PFSK-1 (cell line): Measurements from ENCODE around the gene DLGAP4.

Experiments
- FOXP2 ChIP-seq: optimal IDR thresholded peaks from 2 replicates; pipeline ENCODE3; 2011; ENCODE audit warnings: borderline replicate concordance, control low read depth, inconsistent platforms; ENCODE audit not compliant: insufficient read depth; ENCODE audit errors: extremely low read length, extremely low read depth
- POLR2AphosphoS5 ChIP-seq: IDR thresholded peaks from 2 replicates; pipeline ENCODE4 v1.6.1; 2012; ENCODE audit warnings: low read depth, mild to moderate bottlenecking, control low read depth, low read length, moderate library complexity
- SIN3A ChIP-seq: IDR thresholded peaks from 2 replicates; pipeline ENCODE4 v1.6.1; 2012; ENCODE audit warnings: mild to moderate bottlenecking, low read length, moderate library complexity, borderline replicate concordance; ENCODE audit not compliant: insufficient read depth
- TAF1 ChIP-seq: IDR thresholded peaks from 2 replicates; pipeline ENCODE4 v1.6.1; 2012; ENCODE audit warnings: low read length, control low read depth, borderline replicate concordance; ENCODE audit not compliant: insufficient read depth
- TF ChIP-seq, protein P1 (sequence below), 2 experiments: IDR thresholded peaks; 2 replicates each; pipeline versions ENCODE4 v1.6.1 to v1.8.0; 2011 to 2012; ENCODE audit warnings: low read depth in 2 of 2, low read length in 2 of 2, control low read depth in 1 of 2, inconsistent platforms in 1 of 2, mild to moderate bottlenecking in 1 of 2, moderate library complexity in 1 of 2; ENCODE audit not compliant: insufficient read depth in 1 of 2

Gene DLGAP4

DNA sequence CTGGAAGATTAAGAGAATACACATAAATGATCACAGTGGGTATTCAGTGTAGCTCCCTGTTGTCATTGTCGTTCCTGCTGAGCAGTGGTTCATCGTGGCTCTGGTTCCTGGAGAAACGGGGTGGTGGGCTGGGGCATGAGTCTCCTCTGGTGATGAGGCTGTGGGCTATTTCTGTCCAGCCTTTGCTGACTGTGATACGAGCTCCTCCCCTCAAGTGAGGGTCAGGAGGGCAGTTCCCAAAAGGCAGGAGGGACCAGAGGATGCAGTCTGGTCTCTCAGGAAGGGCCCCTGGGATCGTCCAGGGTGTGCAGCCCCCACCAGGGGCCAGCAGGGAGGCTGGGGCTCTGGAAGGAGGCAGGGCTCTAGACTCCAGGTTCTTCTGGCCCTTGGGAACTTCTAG, 31.1 kb upstream of the DLGAP4 start:
- no peak for TF ChIP-seq TAF1
- TF ChIP-seq FOXP2: no peak
- TF ChIP-seq SIN3A: no peak
- TF ChIP-seq, protein P1, sequence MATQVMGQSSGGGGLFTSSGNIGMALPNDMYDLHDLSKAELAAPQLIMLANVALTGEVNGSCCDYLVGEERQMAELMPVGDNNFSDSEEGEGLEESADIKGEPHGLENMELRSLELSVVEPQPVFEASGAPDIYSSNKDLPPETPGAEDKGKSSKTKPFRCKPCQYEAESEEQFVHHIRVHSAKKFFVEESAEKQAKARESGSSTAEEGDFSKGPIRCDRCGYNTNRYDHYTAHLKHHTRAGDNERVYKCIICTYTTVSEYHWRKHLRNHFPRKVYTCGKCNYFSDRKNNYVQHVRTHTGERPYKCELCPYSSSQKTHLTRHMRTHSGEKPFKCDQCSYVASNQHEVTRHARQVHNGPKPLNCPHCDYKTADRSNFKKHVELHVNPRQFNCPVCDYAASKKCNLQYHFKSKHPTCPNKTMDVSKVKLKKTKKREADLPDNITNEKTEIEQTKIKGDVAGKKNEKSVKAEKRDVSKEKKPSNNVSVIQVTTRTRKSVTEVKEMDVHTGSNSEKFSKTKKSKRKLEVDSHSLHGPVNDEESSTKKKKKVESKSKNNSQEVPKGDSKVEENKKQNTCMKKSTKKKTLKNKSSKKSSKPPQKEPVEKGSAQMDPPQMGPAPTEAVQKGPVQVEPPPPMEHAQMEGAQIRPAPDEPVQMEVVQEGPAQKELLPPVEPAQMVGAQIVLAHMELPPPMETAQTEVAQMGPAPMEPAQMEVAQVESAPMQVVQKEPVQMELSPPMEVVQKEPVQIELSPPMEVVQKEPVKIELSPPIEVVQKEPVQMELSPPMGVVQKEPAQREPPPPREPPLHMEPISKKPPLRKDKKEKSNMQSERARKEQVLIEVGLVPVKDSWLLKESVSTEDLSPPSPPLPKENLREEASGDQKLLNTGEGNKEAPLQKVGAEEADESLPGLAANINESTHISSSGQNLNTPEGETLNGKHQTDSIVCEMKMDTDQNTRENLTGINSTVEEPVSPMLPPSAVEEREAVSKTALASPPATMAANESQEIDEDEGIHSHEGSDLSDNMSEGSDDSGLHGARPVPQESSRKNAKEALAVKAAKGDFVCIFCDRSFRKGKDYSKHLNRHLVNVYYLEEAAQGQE (IDR thresholded peaks at IDR 0.05; ENCODE audit: insufficient read depth in 1 of 2, low read depth in 2 of 2, low read length in 2 of 2): no peak
- TF ChIP-seq POLR2AphosphoS5: no peak

DNA sequence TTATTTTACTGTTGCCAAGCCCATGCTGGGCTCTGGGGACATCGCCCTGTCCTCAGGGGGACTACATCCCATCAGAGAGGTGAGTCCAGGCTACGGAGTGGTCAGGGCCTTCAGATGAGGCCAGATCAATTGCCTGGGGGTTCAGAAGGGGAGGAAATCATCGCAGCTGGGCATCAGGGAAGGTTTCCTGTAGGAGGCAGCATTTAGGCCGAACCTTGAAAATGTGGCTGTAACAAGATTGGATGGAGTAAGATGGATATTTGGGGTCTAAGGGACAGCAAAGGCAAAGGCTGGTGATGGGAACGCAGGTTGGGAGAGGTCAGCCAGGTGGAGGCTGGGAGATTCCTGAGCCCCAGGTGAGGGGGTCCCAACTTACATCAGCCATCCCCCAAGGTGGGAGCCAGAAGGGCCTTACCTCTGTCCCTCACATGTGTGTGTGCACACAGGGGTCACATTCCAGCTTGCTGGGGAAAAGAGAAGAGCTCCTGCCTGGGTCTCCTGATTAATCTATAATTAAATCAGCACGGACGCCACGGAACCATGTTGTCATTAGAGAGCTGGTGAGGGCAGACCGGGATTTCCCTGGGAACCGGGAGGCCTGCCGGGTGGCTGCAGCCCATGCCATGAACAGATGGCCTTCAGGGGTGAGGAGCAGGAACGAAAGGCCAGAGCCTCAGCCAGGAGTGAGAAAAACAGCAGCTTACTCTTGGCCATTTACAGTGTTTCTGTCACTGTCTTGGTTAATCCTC, 30.5 kb upstream of the DLGAP4 start:
- TF ChIP-seq SIN3A (no peak), TAF1 (no peak)

DNA sequence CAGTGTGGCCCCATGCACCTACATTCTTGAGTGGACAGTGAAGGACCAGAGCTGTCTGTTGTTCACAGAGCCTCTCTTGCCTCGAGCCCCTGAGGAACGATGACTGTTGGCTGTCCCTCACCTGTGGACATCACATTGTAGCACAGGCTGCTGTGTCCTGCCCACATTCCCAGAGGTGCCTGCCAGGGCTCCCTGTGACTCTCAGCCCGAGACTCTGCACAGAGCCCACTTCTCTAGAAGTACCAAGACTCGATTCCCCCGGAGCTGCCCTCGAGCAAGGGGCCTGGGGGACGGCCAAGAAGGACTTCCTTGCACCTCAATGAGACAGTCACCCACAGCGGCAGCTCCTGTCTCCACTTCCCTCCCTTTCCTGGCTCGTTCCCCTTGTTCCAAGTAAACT, 28.6 kb upstream of the DLGAP4 start:
- TF ChIP-seq TAF1 (no peak), FOXP2 (no peak), POLR2AphosphoS5 (no peak)

DNA sequence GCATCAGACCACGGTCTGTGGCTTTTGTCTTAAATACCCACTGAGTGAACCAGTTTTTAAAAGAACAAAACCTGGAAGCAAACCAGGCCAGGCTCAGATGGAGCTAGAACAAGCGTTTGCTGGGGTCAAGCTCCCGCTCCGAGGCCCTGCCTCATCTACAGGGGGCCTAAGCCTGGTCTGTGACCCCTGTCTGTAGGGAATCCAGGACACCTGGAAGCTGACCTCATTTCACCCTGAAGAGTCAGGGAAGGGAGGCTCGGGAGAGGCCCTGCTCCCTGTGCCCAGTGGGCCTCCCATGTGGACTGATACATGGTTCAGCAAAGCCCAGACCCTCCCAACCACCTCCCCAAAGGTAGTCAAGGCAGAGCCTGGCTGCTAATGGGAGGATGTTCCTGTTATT, 26.8 kb upstream of the DLGAP4 start:
- TF ChIP-seq TAF1: no peak

DNA sequence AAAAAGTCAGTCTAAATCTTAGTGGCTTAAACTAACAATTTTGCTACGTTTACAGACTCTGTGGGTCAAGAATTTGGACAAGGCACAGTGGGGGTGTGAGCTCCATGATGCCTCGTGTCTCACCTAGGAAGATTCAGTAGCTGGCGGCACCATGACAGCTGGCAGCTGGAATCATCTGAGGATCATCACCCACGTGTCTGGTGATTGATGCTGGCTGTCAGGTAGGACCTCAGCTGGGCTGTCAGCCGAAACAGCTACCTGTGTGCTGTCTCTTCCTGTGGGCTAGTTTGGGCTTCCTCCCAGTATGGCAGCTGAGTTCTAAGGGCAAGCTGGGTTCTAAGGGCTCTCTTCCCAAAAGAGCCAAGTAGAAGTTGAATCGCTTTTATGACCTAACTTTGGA, 26.4 kb upstream of the DLGAP4 start:
- TF ChIP-seq POLR2AphosphoS5 (no peak), SIN3A (no peak), FOXP2 (no peak), TAF1 (no peak)
- TF ChIP-seq, protein P1 (IDR thresholded peaks at IDR 0.05; ENCODE audit: insufficient read depth in 1 of 2, low read depth in 2 of 2, low read length in 2 of 2): no peak

DNA sequence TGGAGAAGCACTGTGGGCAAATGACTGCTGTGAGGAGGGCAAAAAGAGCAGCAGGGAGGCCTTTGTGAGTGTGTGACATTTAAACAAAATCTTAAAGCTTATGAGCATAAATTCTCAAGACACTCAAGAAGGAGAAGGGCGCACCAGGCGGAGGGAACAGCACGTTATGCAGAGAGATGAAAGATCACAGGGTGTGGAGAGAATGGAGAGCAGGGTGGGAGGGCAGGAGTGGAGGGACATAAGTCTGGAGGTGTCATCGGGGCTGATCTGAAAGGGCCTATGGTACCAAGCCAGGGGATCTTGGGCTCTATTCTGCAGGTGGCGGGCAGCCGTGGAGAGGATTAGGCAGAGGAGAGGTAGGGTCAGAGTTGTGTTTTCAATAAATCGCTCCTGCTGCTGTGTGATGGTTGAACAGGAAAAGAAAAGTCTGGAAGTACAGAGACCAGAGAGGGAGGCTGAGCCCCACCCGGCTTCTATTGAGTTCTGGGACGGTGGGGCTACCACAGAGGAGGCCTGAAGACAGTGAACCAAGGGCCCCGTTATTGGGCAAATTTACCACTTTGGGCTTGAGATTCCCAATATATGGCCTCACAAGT, 24.3 kb upstream of the DLGAP4 start:
- no peak for TF ChIP-seq TAF1
- TF ChIP-seq FOXP2: no peak
- TF ChIP-seq SIN3A: no peak
- no peak for TF ChIP-seq POLR2AphosphoS5
- TF ChIP-seq, protein P1 (IDR thresholded peaks at IDR 0.05; ENCODE audit: insufficient read depth in 1 of 2, low read depth in 2 of 2, low read length in 2 of 2): no peak

DNA sequence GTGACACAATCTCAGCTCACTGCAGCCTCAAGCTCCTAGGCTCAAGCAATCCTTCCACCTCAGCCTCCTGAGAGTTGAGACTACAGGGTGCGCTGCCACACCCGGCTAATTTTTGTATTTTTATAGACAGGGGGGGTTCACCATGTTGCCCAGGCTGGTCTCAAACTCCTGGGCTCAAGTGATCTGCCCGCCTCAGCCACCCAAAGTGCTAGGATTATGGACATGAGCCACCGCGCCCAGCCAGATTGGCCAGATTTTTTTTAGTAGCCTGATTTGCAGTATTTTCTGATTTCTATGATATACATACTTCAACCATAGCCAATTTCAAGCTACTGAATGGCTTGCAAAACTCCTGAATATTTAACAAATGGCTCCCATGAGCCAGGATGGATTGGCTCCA, 21.4 kb upstream of the DLGAP4 start:
- TF ChIP-seq FOXP2 (no peak), TAF1 (no peak), POLR2AphosphoS5 (no peak), SIN3A (no peak)
- TF ChIP-seq, protein P1 (IDR thresholded peaks at IDR 0.05; ENCODE audit: insufficient read depth in 1 of 2, low read depth in 2 of 2, low read length in 2 of 2): no peak
